GM06990 (cell line): Measurements from ENCODE around the gene ARID4B.

Experiments used
- DNase-seq: peaks from one replicate; pipeline ENCODE4 v3.0.0-alpha.2; 2011; ENCODE audit not compliant: insufficient read length; ENCODE audit errors: extremely low read depth
- H3K27me3 ChIP-seq: replicated peaks from 2 replicates; pipeline ENCODE4 v1.6.0; 2011; ENCODE audit warnings: low read length; ENCODE audit not compliant: control insufficient read depth, insufficient read depth
- H3K36me3 ChIP-seq: 2 replicates; pipeline ENCODE4 v1.5.1; 2011; ENCODE audit warnings: low read length; ENCODE audit not compliant: control insufficient read depth, insufficient read depth
- H3K4me3 ChIP-seq: replicated peaks from 2 replicates; pipeline ENCODE4 v1.5.1; 2011; ENCODE audit warnings: low read depth, mild to moderate bottlenecking, control low read depth, low read length
- CTCF ChIP-seq: IDR thresholded peaks from 2 replicates; pipeline ENCODE4 v1.5.1; 2011; ENCODE audit warnings: low read length, control low read depth, mild to moderate bottlenecking, inconsistent platforms; ENCODE audit not compliant: insufficient read depth, poor library complexity, severe bottlenecking

The ARID4B gene

GRCh38 chr1:235327559-235328270, at the start of gene ARID4B:
TSS of gene ARID4B (minus strand) at chr1:235328179. CDS start at chr1:235326919, 1,260 bp downstream.
- no peaks in the 10 kb centered on the region; the same call in 1 of the 2 replicates for H3K36me3 ChIP-seq
- no peak for TF ChIP-seq CTCF
- H3K27me3 ChIP-seq, result no peaks in the 10 kb centered on the region
- DNase-seq, result no peak
- H3K4me3 ChIP-seq, result peak within 1 kb of the TSS; percentile 98

GRCh38 chr1:235375919-235376605, 48.1 kb upstream of the ARID4B start:
- no peak for TF ChIP-seq CTCF
- no peak overlapping the region for H3K4me3 ChIP-seq
- no peaks in the 10 kb centered on the region for H3K27me3 ChIP-seq
- H3K36me3 ChIP-seq, result no peaks in the 10 kb centered on the region; the same call in 1 of the 2 replicates
- DNase-seq, result no peak

GRCh38 chr1:235369802-235370201, 41.8 kb upstream of the ARID4B start:
- H3K36me3 ChIP-seq, result no peaks in the 10 kb centered on the region; the same call in 1 of the 2 replicates
- TF ChIP-seq CTCF, result no peak
- H3K4me3 ChIP-seq, result no peak overlapping the region

GRCh38 chr1:235368428-235368827, 40.4 kb upstream of the ARID4B start:
- Histone ChIP-seq H3K27me3 (no peaks in the 10 kb centered on the region), H3K36me3 (no peaks in the 10 kb centered on the region), H3K4me3 (no peak overlapping the region; the same call in 1 of the 2 replicates)
- no peak for TF ChIP-seq CTCF
- DNase-seq, result no peak

More at GRCh38 chr1:235369802-235370201, 41.8 kb upstream of the ARID4B start:
- no peak for DNase-seq
- no peaks in the 10 kb centered on the region for H3K27me3 ChIP-seq

- DNase-seq, result peak; percentile 92
- peak within 1 kb of the TSS; percentile 86 for H3K4me3 ChIP-seq
- H3K27me3 ChIP-seq, result no peaks in the 10 kb centered on the region
- no peaks in the 10 kb centered on the region for H3K36me3 ChIP-seq
- no peak for TF ChIP-seq CTCF
These were observed 39.3 kb upstream of the ARID4B start, which contains the start of gene TBCE for GRCh38 chr1:235367000-235367908. TSS of gene TBCE (plus strand) at chr1:235367427. CDS start at chr1:235380050, 12,623 bp downstream.
